OCI-LY1 (cell line): Measurements from ENCODE around the gene LAMA5.

Experiments
- H2AFZ ChIP-seq: fragments of 200-600 bp; sonication (generic), shearing (Covaris generic); 2 replicates; pipeline ENCODE4 v1.6.0; 2014; ENCODE audit warnings: antibody characterized with exemption, mild to moderate bottlenecking, low read length
- H3F3A ChIP-seq: fragments of 200-600 bp; sonication (generic), shearing (Covaris generic); 2 replicates; pipeline ENCODE4 v1.6.0; 2014; ENCODE audit warnings: mild to moderate bottlenecking, antibody characterized with exemption, low read length, moderate library complexity; ENCODE audit not compliant: insufficient read depth
- H3K27ac ChIP-seq: fragments of 200-600 bp; sonication (generic); 2 replicates; pipeline ENCODE4 v1.5.1; 2014; ENCODE audit warnings: low read length, mixed run types, mild to moderate bottlenecking, low read depth; ENCODE audit not compliant: poor library complexity, severe bottlenecking
- H3K27me3 ChIP-seq: fragments of 200-600 bp; sonication (generic); 2 replicates; pipeline ENCODE4 v1.6.0; 2014; ENCODE audit warnings: antibody characterized with exemption, mild to moderate bottlenecking, low read length, moderate library complexity; ENCODE audit not compliant: insufficient read depth
- H3K36me3 ChIP-seq: fragments of 200-600 bp; sonication (generic); 2 replicates; pipeline ENCODE4 v1.6.1; 2014; ENCODE audit warnings: mild to moderate bottlenecking, antibody characterized with exemption, low read length, moderate library complexity, mixed read lengths; ENCODE audit not compliant: insufficient read depth
- H3K4me1 ChIP-seq: fragments of 200-600 bp; sonication (generic); 2 replicates; pipeline ENCODE4 v1.5.1; 2014; ENCODE audit warnings: mild to moderate bottlenecking, low read length, moderate library complexity; ENCODE audit not compliant: insufficient read depth, severe bottlenecking
- H3K4me2 ChIP-seq: fragments of 200-600 bp; sonication (generic), shearing (Covaris generic); 2 replicates; pipeline ENCODE4 v1.6.1; 2014; ENCODE audit warnings: low read length
- H3K4me3 ChIP-seq: fragments of 200-600 bp; sonication (generic); 2 replicates; pipeline ENCODE4 v1.5.1; 2014; ENCODE audit warnings: low read length, low read depth, mild to moderate bottlenecking, mixed read lengths; ENCODE audit not compliant: poor library complexity, severe bottlenecking
- H3K79me2 ChIP-seq: fragments of 200-600 bp; shearing (Covaris generic); 2 replicates; pipeline ENCODE4 v1.6.1; 2016; ENCODE audit warnings: mixed run types, low read length, mixed read lengths; ENCODE audit not compliant: insufficient read depth
- H3K9ac ChIP-seq: fragments of 200-600 bp; sonication (generic), shearing (Covaris generic); 2 replicates; pipeline ENCODE4 v1.6.1; 2014; ENCODE audit warnings: mild to moderate bottlenecking, low read length, mixed read lengths
- H3K9me2 ChIP-seq: fragments of 200-600 bp; sonication (generic), shearing (Covaris generic); 2 replicates; pipeline ENCODE4 v1.6.1; 2014; ENCODE audit warnings: low read depth, mild to moderate bottlenecking, low read length, mixed read lengths
- H3K9me3 ChIP-seq: fragments of 200-600 bp; shearing (Covaris generic); 2 replicates; pipeline ENCODE4 v1.6.1; 2014; ENCODE audit warnings: low read length, mixed read lengths
- H4K20me1 ChIP-seq: fragments of 200-600 bp; sonication (generic), shearing (Covaris generic); 2 replicates; pipeline ENCODE4 v1.6.0; 2016; ENCODE audit warnings: mild to moderate bottlenecking, low read length; ENCODE audit not compliant: insufficient read depth
- CTCF ChIP-seq: fragments of 200-600 bp; sonication (generic), shearing (Covaris generic); IDR thresholded peaks from 2 replicates; pipeline ENCODE4 v1.5.1; 2017; ENCODE audit warnings: mild to moderate bottlenecking, antibody characterized with exemption, low read length, moderate library complexity, mixed read lengths
- EZH2 ChIP-seq: fragments of 200-600 bp; sonication (generic), shearing (Covaris generic); IDR thresholded peaks from 2 replicates; pipeline ENCODE4 v1.8.0; 2017; ENCODE audit warnings: borderline replicate concordance, mixed run types, mild to moderate bottlenecking, antibody characterized with exemption, low read length, moderate library complexity, mixed read lengths

Gene LAMA5

GRCh38 chr20:62365814-62366369, 1.2 kb downstream of the LAMA5 start:
- H3K9ac ChIP-seq = no peak overlapping the region
- no peaks in the 10 kb centered on the region for H3K9me2 ChIP-seq
- H3K79me2 ChIP-seq = no peaks in the 10 kb centered on the region
- H2AFZ ChIP-seq = no peak overlapping the region
- H3F3A ChIP-seq = no peaks in the 10 kb centered on the region
- TF ChIP-seq CTCF (no peak), EZH2 (no peak)
- peak overlapping the region; percentile 65 for H3K4me3 ChIP-seq
- H4K20me1 ChIP-seq = no peaks in the 10 kb centered on the region
- H3K27ac ChIP-seq = no peak overlapping the region
- no peaks in the 10 kb centered on the region for H3K36me3 ChIP-seq
- H3K27me3 ChIP-seq = peaks cover 22% of the 10 kb centered on the region; the same call in 1 of the 2 replicates
- no peaks in the 10 kb centered on the region for H3K9me3 ChIP-seq
- peak overlapping the region; percentile 84 for H3K4me2 ChIP-seq
- peaks cover 16% of the 10 kb centered on the region for H3K4me1 ChIP-seq

- H3K27me3 ChIP-seq = peaks cover 19% of the 10 kb centered on the region; the same call in 1 of the 2 replicates
- H3K4me3 ChIP-seq = no peak overlapping the region
- no peaks in the 10 kb centered on the region for H3K9me3 ChIP-seq
- no peaks in the 10 kb centered on the region for H3K36me3 ChIP-seq
- no peaks in the 10 kb centered on the region for H4K20me1 ChIP-seq
- H3K9ac ChIP-seq = no peak overlapping the region
- H3K27ac ChIP-seq = no peak overlapping the region
- H2AFZ ChIP-seq = no peak overlapping the region
- H3K9me2 ChIP-seq = no peaks in the 10 kb centered on the region
- H3K4me1 ChIP-seq = peaks cover 16% of the 10 kb centered on the region
- TF ChIP-seq CTCF = no peak
- TF ChIP-seq EZH2 = no peak
- no peak overlapping the region for H3K4me2 ChIP-seq
- no peaks in the 10 kb centered on the region for H3K79me2 ChIP-seq
- no peaks in the 10 kb centered on the region for H3F3A ChIP-seq
Measured at GRCh38 chr20:62364911-62365736, 2.0 kb downstream of the LAMA5 start.

- Histone ChIP-seq H3K4me3 (no peak overlapping the region), H3K9me3 (no peaks in the 10 kb centered on the region), H3K9me2 (no peaks in the 10 kb centered on the region), H3K9ac (no peak overlapping the region), H3K27me3 (peaks cover 17% of the 10 kb centered on the region; the same call in 1 of the 2 replicates), H3K27ac (no peak overlapping the region), H3K79me2 (no peaks in the 10 kb centered on the region), H4K20me1 (no peaks in the 10 kb centered on the region), H3K36me3 (no peaks in the 10 kb centered on the region), H2AFZ (no peak overlapping the region), H3K4me1 (peaks cover 16% of the 10 kb centered on the region), H3F3A (no peaks in the 10 kb centered on the region), H3K4me2 (no peak overlapping the region)
- TF ChIP-seq EZH2 (no peak), CTCF (no peak)
Measured at GRCh38 chr20:62363920-62364851, 2.9 kb downstream of the LAMA5 start.
